Urothelium cell line (cell line): ENCODE measurements around the gene MORN5.
A peak's percentile ranks its signal among the peaks of the same experiment; 100 is the strongest.
"Not testable (repeated sequence)": the region's sequence is repeated elsewhere in the genome, so short reads cannot be mapped to it uniquely, and the experiment has no call there.

Experiments used
- DNase-seq: peaks from one replicate; pipeline ENCODE4 v3.0.0; 2011; ENCODE audit warnings: low spot score, mixed read lengths
- FAIRE-seq: peaks from 2 replicates; lab custom pipeline; 2011; peaks lifted over from hg19 to GRCh38; lab: Jason Lieb, UNC

MORN5 gene

GRCh38 chr9:122159026-122159924 is at the start of gene MORN5, which contains the start of gene NDUFA8:
MORN5 (plus strand) TSS chr9:122159908; CDS start chr9:122159973, 65 bp downstream.
NDUFA8 (minus strand) TSS chr9:122159779; CDS start chr9:122159677, 102 bp downstream.
- DNase-seq = peak; percentile 98
- peak; percentile 77 for FAIRE-seq

- no peak for DNase-seq
These were observed 49.4 kb upstream of the MORN5 start for GRCh38 chr9:122110100-122110833.

GRCh38 chr9:122111413-122112085 is 48.2 kb upstream of the MORN5 start:
- FAIRE-seq (no peak), DNase-seq (no peak)

More at GRCh38 chr9:122110100-122110833, 49.4 kb upstream of the MORN5 start:
- FAIRE-seq = peak; percentile 13

- DNase-seq (no peak), FAIRE-seq (no peak)
These were observed 47.5 kb upstream of the MORN5 start for GRCh38 chr9:122112238-122112637.

GRCh38 chr9:122113574-122113973 is 46.1 kb upstream of the MORN5 start:
- no peak for FAIRE-seq
- no peak for DNase-seq

- FAIRE-seq = no peak
These were observed 44.3 kb upstream of the MORN5 start for GRCh38 chr9:122115176-122116035.

GRCh38 chr9:122116040-122116439 is 43.7 kb upstream of the MORN5 start:
- no peak for FAIRE-seq
- no peak for DNase-seq

More at GRCh38 chr9:122115176-122116035, 44.3 kb upstream of the MORN5 start:
- no peak for DNase-seq

- FAIRE-seq = no peak
- no peak for DNase-seq
These were observed 43.1 kb upstream of the MORN5 start for GRCh38 chr9:122116448-122117173.

- not testable (repeated sequence) for DNase-seq, FAIRE-seq
These were observed 42.5 kb upstream of the MORN5 start for GRCh38 chr9:122117241-122117640.

- no peak for FAIRE-seq
- no peak for DNase-seq
These were observed 41.2 kb upstream of the MORN5 start for GRCh38 chr9:122118343-122119165.

GRCh38 chr9:122119166-122119521 is 40.6 kb upstream of the MORN5 start:
- no peak for FAIRE-seq
- DNase-seq = no peak

GRCh38 chr9:122119721-122120120 is 40.0 kb upstream of the MORN5 start:
- no peak for DNase-seq
- FAIRE-seq = no peak

GRCh38 chr9:122120316-122121071 is 39.2 kb upstream of the MORN5 start:
- DNase-seq (no peak), FAIRE-seq (no peak)

- FAIRE-seq (no peak), DNase-seq (no peak)
These were observed 38.3 kb upstream of the MORN5 start for GRCh38 chr9:122121391-122121790.

- FAIRE-seq (no peak), DNase-seq (no peak)
These were observed 37.8 kb upstream of the MORN5 start for GRCh38 chr9:122121931-122122330.

GRCh38 chr9:122122468-122122867 is 37.2 kb upstream of the MORN5 start:
- FAIRE-seq = no peak
- no peak for DNase-seq

GRCh38 chr9:122122903-122123632 is 36.6 kb upstream of the MORN5 start:
- no peak for FAIRE-seq
- peak; percentile 76 for DNase-seq
